ENCODE measurements around the gene MYCBPAP. TPM values are rescaled to one million over a fixed set of nuclear protein-coding genes. Genes with fewer than 3 reads are reported as not detected.

The MYCBPAP gene
- total RNA-seq, 1 donor from 2014 or later = 0.72 TPM

DNA sequence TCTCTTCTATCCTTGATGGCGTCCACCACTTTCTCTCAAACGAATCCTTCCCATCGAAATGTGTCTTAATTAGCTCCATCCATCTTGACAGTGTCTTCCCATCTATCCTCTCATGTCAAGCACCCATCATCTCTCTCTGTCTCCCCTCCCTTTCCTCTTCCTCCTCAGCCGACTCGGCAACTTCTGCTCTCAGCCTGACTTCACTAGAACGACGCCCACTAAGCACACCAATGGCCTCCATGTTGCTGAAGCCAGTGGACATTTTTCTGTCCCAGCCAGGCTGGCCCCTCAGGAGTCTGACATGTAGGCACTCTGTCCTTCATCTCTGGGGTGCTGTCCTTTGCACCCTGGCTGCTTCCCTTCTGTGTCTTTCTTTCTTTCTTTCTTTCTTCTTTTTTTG is 36.3 kb downstream of the MYCBPAP start:
- Mint-ChIP-seq H3K27ac (ENCODE audit: unreplicated experiment) (no peak overlapping the region), H3K36me3 (ENCODE audit: low read depth, unreplicated experiment) (no peaks in the 10 kb centered on the region), H3K9me3 (ENCODE audit: unreplicated experiment) (no peaks in the 10 kb centered on the region), H3K4me1 (ENCODE audit: unreplicated experiment) (peaks cover 3% of the 10 kb centered on the region), H3K4me3 (ENCODE audit: unreplicated experiment) (no peak overlapping the region), H3K27me3 (ENCODE audit: unreplicated experiment) (peaks cover 11% of the 10 kb centered on the region)
- no peak for TF ChIP-seq CTCF (IDR thresholded peaks at IDR 0.05; ENCODE audit: unreplicated experiment)
- DNase-seq (ENCODE audit: low spot score) = no peak

DNA sequence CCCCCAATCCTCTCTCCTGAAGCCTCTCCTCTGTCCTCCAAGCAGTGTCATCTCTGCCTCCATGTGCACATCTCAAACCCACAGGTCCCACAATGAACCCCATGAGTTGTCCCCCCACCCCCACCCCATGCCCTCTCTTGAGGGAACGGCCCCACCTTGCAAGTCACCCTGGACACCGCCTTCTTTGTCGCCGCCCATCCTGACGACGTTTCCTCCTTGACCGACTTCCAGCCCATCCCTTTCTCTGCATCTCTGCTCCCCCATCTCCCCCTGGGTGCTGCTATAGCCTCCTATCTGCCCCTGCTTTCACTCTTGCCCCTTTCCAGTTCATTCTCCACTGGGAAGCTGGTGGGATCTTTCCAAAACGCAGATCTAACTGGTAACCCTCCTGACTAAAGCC is 37.1 kb downstream of the MYCBPAP start:
- H3K27ac Mint-ChIP-seq (ENCODE audit: unreplicated experiment) = no peak overlapping the region
- no peaks in the 10 kb centered on the region for H3K9me3 Mint-ChIP-seq (ENCODE audit: unreplicated experiment)
- peaks cover 10% of the 10 kb centered on the region for H3K27me3 Mint-ChIP-seq (ENCODE audit: unreplicated experiment)
- no peak for TF ChIP-seq CTCF (IDR thresholded peaks at IDR 0.05; ENCODE audit: unreplicated experiment)
- no peaks in the 10 kb centered on the region for H3K36me3 Mint-ChIP-seq (ENCODE audit: low read depth, unreplicated experiment)
- DNase-seq (ENCODE audit: low spot score) = no peak
- peaks cover 3% of the 10 kb centered on the region for H3K4me1 Mint-ChIP-seq (ENCODE audit: unreplicated experiment)
- no peak overlapping the region for H3K4me3 Mint-ChIP-seq (ENCODE audit: unreplicated experiment)

GRCh38 chr17:50546701-50547034 is 38.4 kb downstream of the MYCBPAP start:
- Mint-ChIP-seq H3K4me1 (ENCODE audit: unreplicated experiment) (peaks cover 3% of the 10 kb centered on the region), H3K36me3 (ENCODE audit: low read depth, unreplicated experiment) (no peaks in the 10 kb centered on the region), H3K27ac (ENCODE audit: unreplicated experiment) (no peak overlapping the region), H3K9me3 (ENCODE audit: unreplicated experiment) (no peaks in the 10 kb centered on the region), H3K4me3 (ENCODE audit: unreplicated experiment) (peak overlapping the region; percentile 14), H3K27me3 (ENCODE audit: unreplicated experiment) (peaks cover 10% of the 10 kb centered on the region)
- no peak for DNase-seq (ENCODE audit: low spot score)
- no peak for TF ChIP-seq CTCF (IDR thresholded peaks at IDR 0.05; ENCODE audit: unreplicated experiment)

- Mint-ChIP-seq H3K27me3 (ENCODE audit: unreplicated experiment) (peaks cover 12% of the 10 kb centered on the region), H3K9me3 (ENCODE audit: unreplicated experiment) (no peaks in the 10 kb centered on the region), H3K36me3 (ENCODE audit: low read depth, unreplicated experiment) (peaks cover 2% of the 10 kb centered on the region), H3K4me3 (ENCODE audit: unreplicated experiment) (peak within 1 kb of the TSS; percentile 74), H3K4me1 (ENCODE audit: unreplicated experiment) (peaks cover 3% of the 10 kb centered on the region), H3K27ac (ENCODE audit: unreplicated experiment) (peak within 1 kb of the TSS; percentile 23)
- peak; percentile 96 for TF ChIP-seq CTCF (IDR thresholded peaks at IDR 0.05; ENCODE audit: unreplicated experiment)
- DNase-seq (ENCODE audit: low spot score) = peak; percentile 92
These were observed 38.9 kb downstream of the MYCBPAP start, which contains the start of gene SPATA20 for GRCh38 chr17:50547035-50547735. SPATA20 (plus strand) TSS chr17:50547174; CDS start chr17:50547209, 35 bp downstream.

DNA sequence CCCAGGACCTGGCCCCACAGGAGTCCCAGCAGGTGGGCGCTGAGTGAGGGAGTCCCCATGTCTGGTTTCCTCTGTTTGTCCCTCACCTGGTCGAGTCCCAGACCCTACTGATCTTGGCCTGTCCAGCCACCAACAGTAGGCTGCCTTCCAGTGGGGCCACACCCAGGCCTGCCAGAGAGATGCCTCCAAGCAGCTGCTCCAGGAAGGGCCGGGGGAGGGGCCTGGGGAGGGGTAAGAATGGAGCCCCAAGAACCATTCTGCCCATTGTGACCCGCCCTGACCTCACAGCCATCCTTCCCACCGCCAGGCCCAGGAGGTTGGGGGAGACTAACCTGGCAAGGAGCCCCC is 39.5 kb downstream of the MYCBPAP start:
- H3K9me3 Mint-ChIP-seq (ENCODE audit: unreplicated experiment) = no peaks in the 10 kb centered on the region
- peaks cover 3% of the 10 kb centered on the region for H3K4me1 Mint-ChIP-seq (ENCODE audit: unreplicated experiment)
- H3K27me3 Mint-ChIP-seq (ENCODE audit: unreplicated experiment) = peaks cover 14% of the 10 kb centered on the region
- no peak for DNase-seq (ENCODE audit: low spot score)
- H3K27ac Mint-ChIP-seq (ENCODE audit: unreplicated experiment) = no peak overlapping the region
- H3K36me3 Mint-ChIP-seq (ENCODE audit: low read depth, unreplicated experiment) = peaks cover 4% of the 10 kb centered on the region
- H3K4me3 Mint-ChIP-seq (ENCODE audit: unreplicated experiment) = peak overlapping the region; percentile 74
- no peak for TF ChIP-seq CTCF (IDR thresholded peaks at IDR 0.05; ENCODE audit: unreplicated experiment)

Measured in endothelial cell (in vitro differentiated cells).